ENCODE data around the gene PCYT2.
A peak's percentile ranks its signal among the peaks of the same experiment; 100 is the strongest.

Gene PCYT2

GRCh38 chr17:81950501-81950900 lies 39.3 kb upstream of the PCYT2 start (continued):
- no peak for TF ChIP-seq PRDM10 (tag by site-specific recombination; IDR thresholded peaks at IDR 0.05)

GRCh38 chr17:81948635-81949378 lies 37.6 kb upstream of the PCYT2 start:
- CTCF ChIA-PET = interaction anchor here (0.9 kb wide), 1 partner anchor 71 kb away, joined by 4 read pairs; no protein-coding TSS in a partner anchor
- Histone ChIP-seq H3K4me3 (ENCODE audit: low read depth, low read length) (no peak overlapping the region), H3K4me1 (ENCODE audit: control insufficient read depth, insufficient read depth, low read length) (no peaks in the 10 kb centered on the region), H3K9me3 (ENCODE audit: control insufficient read depth, insufficient read depth, low read depth, low read length) (no peaks in the 10 kb centered on the region), H3K36me3 (ENCODE audit: control insufficient read depth in 2 of 2, insufficient read depth in 1 of 2, low read length in 2 of 2) (no peaks in the 10 kb centered on the region), H3K27ac (ENCODE audit: extremely low read depth, low read depth, low read length) (no peak overlapping the region)
- POLR2A ChIA-PET = interaction anchor here (0.7 kb wide), 1 partner anchor 67 kb away, joined by 6 read pairs; no protein-coding TSS in a partner anchor
- no peak for TF ChIP-seq HOXC10 (CRISPR knock-in tag; IDR thresholded peaks at IDR 0.05)
- 0 out of 2 replicates have a peak, but pooled peaks have one; percentile 15 for TF ChIP-seq ZIC2 (tag by site-specific recombination; IDR thresholded peaks at IDR 0.05)

GRCh38 chr17:81947189-81947588 lies 36.0 kb upstream of the PCYT2 start, which contains the start of gene MYADML2:
MYADML2 (minus strand) TSS chr17:81947233; CDS start chr17:81941741, 5,492 bp downstream.
- ChIA-PET CTCF (interaction anchor here (1.0 kb wide), 1 partner anchor 73 kb away, joined by 3 read pairs; no protein-coding TSS in a partner anchor), POLR2A (interaction anchor here (1.0 kb wide), 1 partner anchor 21 kb away, joined by 3 read pairs; no protein-coding TSS in a partner anchor)
- Histone ChIP-seq H3K27ac (ENCODE audit: extremely low read depth, low read depth, low read length) (no peak within 1 kb of the TSS), H3K9me3 (ENCODE audit: control insufficient read depth, insufficient read depth, low read depth, low read length) (no peaks in the 10 kb centered on the region), H3K4me1 (ENCODE audit: control insufficient read depth, insufficient read depth, low read length) (no peaks in the 10 kb centered on the region), H3K36me3 (ENCODE audit: control insufficient read depth in 2 of 2, insufficient read depth in 1 of 2, low read length in 2 of 2) (no peaks in the 10 kb centered on the region), H3K4me3 (ENCODE audit: low read depth, low read length) (no peak within 1 kb of the TSS)
- TF ChIP-seq ZNF548 (tag by site-specific recombination; IDR thresholded peaks at IDR 0.05) (no peak), ZNF621 (tag by site-specific recombination; IDR thresholded peaks at IDR 0.05) (no peak), ZNF19 (tag by site-specific recombination; IDR thresholded peaks at IDR 0.05; ENCODE audit: low read depth) (no peak), HOXD13 (CRISPR knock-in tag; IDR thresholded peaks at IDR 0.05; ENCODE audit: borderline replicate concordance) (no peak), ZNF211 (tag by site-specific recombination; IDR thresholded peaks at IDR 0.05; ENCODE audit: low read depth) (no peak), ZNF580 (tag by site-specific recombination; IDR thresholded peaks at IDR 0.05) (no peak), ZBTB49 (tag by site-specific recombination; IDR thresholded peaks at IDR 0.05; ENCODE audit: low read depth) (no peak), ZNF473 (tag by site-specific recombination; IDR thresholded peaks at IDR 0.05) (no peak), ZNF18 (tag by site-specific recombination; IDR thresholded peaks at IDR 0.05) (no peak), ZNF221 (tag by site-specific recombination; IDR thresholded peaks at IDR 0.05; ENCODE audit: borderline replicate concordance) (no peak), OVOL3 (tag by site-specific recombination; IDR thresholded peaks at IDR 0.05) (no peak)

Data from HEK293 (cell line).